GM04503 (cell line): ENCODE data around the gene DISC1.
A peak's percentile ranks its signal among the peaks of the same experiment; 100 is the strongest.
"Not testable (repeated sequence)": the region's sequence is repeated elsewhere in the genome, so short reads cannot be mapped to it uniquely, and the experiment has no call there.

Experiments used
- DNase-seq: peaks from one replicate; pipeline ENCODE4 v3.0.0-alpha.2; 2012; ENCODE audit warnings: low read depth

DISC1 gene

DNA sequence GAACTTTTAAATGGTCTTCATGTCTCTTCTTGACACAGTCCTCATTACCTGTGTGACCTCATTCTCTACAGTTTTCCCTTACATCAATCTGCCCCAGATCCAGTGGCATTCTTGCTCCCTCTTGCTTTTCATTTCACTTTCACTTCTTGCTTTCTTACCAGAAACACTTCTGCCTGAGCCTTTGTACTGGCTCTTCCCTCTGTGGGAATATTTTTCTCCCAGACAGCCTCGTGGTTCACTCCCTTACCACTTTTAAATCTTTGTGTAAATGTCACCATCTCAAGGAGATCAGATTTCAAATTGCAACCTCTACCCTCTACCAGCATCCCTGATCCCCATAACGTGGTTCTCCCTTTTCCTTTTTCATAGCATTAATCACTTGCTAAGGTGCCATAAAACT is 73.2 kb downstream of the DISC1 start:
- DNase-seq: no peak

DNA sequence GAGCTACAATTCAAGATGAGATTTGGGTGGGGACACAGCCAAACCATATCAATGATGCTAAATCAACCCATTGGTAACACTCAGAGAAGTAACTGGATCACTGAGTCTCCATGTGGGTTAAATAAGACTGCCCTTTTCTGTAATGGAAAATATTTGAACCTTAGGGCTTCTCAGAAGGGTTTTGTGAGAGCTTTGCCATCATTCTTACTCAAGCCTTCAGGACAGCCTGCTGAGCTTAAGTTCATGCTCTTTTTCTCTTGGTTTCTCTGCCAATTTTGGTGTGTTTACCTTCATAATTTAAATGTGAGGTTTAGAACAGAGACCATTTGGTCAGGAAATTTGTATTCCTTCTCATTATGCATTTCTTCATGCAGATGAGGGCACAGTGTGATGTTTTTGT is 74.7 kb downstream of the DISC1 start:
- DNase-seq: no peak

DNA sequence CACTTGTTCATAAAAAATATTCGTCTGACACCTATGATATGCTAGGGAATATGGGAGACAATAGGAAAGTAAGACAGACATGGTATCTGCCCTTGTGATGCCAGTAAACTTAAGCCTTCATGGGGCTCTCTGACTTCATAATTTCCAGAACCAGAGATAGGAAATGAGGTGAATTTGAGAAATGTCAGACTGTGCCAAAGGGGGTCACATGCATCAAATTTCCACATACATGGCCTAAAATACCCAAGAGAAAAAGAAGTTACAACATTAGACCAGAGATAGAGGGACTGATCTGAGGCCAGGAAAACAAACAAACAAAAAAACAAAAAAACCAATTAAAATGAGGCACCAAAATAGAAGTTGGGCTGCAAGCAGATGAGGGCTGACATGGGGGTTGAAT is 75.7 kb downstream of the DISC1 start:
- DNase-seq: no peak

DNA sequence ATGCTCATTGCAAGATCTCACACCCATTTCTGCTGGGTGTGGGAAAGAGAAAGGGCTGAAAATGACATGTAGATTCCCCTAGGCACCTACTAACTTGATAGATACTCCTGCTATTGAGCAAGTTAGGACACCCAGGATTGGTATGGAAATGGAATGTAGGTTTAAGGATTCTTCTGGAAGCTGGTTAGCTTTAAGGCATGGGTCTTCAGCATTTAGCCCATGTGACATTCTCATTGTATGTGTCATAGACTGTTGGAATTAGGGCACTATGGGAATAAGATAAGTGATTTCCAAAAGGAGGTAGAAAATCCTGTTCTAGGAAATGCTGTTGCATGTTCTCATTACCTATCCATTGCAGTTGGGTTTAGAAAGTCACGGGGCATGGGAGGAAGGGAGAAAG is 76.2 kb downstream of the DISC1 start:
- DNase-seq: peak; percentile 63

DNA sequence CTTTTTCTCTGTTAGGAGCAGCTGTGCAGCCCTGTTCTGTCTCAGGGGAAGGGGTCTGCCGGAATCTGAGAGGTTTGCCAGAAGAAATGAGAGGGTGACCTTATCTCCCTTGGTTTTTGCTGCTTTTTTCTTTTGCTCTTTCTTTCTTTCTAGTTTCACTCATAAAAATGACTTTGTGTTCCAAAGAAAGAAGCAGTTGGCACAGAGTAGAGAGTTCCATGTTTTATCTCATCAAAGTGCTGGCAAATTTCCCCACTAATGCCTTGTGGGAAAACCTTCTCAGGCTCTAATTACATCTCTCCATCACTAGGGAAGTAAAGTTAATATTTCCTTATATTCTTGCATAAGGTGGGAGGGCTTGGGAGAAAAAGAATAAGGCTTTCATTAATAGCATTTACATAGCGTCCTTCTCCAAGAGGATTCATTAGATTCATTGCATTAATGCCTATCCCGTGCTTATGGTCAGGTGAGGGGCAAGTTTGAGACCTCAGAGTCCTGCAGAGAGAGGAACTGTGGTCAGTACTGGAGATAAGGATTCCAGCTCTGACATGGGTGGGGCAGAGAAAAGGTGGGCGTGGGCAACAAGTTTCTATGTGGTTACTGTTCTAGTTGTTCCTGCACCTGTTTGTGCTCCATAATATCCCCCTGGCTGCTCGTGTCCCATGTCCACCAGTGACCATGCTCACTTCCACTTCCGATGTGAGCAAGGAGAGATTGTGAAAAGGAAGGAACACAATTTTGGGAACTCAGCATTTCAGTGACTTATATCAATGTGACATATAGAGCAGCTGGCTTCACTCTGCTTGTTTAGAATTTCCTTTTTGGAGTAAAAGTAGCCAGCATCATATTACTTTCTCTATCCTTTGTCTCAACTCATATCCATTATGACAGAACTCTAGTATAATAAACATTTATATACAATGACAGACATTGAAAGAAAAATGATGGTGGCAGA is 79.5 kb downstream of the DISC1 start:
- no peak for DNase-seq

DNA sequence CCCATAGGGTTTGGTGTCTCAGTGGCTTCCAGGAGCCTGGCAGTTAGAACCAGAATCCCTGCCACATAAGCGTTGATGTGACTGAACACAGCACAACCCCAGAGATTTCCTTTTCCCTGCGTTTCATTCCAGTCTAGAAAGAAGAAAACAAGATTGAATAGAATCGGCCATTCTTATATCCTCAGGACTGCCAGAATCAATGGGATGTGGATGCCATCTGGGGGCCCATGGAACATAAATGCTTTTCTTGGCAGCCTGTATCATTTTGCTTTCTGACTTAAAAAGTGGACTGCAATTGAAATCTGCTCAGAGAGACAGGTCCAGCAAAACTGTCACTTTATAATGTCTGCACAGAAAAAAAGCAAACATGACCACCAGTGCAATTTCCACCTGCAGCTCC is 80.3 kb downstream of the DISC1 start:
- no peak for DNase-seq

DNA sequence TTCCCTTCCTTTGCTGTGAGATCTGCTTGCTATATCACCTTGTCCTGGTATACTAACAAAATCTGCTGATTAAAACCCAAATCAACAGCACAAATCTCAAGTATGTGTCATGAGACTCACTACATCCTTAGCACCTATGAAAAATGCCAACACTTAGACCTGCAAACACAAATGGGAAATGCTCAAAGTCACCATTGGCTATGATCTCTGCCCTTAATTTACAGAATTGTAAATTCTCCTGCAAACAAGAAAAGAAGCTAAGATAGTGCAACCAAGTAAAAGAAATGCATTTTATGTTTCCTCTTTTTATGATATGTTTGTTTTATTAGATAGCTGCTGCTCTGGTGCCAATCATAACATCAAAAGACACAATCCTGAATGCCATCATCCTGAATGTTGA is 80.8 kb downstream of the DISC1 start:
- DNase-seq: no peak

DNA sequence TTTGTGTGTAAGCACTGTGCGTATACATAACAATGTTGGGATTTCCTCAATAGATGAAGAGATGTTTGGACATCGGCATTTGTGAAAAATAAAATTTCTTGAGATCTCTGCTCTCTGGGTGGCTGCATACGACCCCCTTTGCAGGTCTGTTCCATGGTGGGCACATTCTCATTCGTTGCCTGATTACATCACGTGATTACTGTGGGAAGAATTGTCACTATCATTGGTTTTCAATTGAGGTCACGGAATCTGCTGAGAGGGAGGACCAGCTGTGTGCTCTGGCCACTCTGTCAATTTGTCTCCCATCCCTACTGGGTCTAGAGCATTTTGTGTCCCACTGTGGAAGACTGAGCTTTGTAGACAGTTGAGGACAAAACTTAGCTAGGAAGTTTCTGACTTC is 81.8 kb downstream of the DISC1 start:
- DNase-seq: no peak

DNA sequence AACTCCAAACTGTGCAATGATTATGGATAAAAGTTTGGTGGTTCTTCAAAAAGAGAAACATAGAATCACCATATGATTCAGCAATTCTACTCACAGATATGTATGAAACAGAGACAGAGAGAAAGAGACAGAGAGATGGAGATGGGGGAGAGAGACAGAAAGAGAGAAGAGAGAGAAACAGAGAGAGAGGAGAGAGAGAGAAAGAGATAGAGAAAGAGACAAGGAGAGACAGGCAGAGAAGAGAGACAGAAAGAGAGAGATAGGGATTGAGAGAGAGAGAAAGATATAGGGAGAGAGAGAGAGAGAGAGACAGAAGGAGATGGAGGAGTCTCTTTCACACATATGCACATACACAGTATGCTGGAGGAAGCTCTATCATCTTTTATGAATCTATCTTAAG is 87.8 kb downstream of the DISC1 start:
- DNase-seq: no peak

DNA sequence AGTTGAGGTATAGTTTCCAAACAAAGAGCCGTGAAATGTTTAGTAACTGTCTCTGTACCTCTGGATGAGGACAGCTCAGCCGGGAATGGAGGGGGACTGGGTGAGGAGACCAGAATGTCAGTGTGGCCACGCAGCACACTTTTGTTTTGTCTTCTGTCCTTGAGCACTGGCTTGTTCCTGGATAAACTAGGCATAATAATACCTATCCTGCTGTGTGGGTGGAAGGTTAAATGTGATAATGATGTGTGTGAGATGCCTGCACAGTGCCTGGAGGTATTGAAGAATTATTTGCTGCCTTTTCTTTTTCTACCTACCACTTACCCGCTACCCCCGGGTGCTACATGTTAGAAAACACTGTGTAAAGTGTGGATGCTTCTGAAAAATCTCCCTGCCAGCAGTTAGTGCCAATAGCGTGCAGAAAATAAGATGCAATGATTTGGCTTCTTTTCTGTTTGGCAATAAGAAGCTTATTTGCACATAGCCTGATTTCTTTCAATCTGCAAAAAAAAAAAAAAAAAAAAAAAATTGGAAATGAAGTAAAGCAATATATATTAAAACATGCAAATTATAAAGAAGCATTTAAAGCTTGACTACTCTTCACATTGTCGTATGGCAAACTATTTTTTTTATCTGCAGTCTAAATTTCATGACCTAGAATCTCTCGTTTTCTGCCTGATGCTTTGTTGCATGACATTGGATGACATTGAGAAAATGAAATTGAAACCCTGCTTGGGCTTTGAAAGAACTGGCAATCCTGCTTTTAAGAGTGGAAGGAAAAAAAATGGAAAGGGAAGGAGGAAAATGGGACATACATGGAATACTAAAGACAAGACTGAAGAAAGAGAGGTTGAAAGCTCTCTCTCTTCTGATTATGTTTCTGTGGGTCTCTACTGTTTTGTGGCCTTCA is 89.5 kb downstream of the DISC1 start:
- no peak for DNase-seq

DNA sequence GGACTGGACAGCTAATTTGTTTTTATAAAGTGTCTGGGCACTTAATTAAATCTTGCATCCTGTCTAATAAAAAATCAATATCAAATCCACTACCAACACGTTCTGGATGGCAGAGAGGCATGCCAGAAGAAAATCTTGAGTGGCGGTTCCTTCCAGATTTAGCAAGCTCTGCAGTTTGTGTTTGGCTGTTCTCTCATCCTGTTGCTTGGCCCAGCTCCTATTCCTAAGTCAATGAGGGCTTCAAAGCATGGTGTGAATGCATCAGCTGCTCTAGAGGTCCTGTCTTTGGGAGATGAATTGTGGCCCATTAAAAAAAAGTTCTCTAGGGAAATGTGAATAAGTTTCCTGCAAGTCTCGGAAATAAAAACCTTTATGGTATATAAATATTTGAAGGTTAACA is 90.3 kb downstream of the DISC1 start:
- DNase-seq: no peak

DNA sequence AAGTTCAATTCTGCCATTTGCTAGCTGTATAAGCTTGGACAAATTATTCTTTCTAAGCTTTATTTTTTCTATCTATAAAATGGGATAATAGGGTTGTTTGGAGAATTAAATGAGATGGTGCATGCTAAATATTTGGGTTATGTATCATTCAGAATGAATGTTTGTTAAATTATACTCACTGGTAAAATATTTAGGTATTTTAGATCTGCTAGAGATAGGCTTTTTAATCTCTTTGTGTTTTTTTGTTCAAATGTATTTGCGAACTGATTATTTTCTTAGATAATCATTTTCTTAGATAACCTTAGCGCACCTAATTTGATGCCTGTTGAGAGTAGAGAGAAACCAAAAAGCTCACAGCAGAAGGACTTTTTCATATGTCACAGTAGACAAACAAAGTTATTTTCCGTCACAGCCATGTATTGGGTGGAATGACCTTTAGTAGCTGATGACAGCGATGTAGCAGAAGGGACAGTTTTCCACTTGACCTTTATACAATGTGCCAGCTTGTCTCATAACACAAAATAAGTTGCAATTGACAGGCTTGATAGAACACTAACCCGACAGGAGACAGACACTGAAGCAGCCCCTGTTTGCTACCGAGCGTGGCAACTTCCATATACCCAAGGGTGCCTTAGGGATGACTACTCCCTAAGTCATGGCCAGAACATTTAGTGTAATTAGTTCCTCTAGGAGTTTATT is 93.0 kb downstream of the DISC1 start:
- DNase-seq: no peak

DNA sequence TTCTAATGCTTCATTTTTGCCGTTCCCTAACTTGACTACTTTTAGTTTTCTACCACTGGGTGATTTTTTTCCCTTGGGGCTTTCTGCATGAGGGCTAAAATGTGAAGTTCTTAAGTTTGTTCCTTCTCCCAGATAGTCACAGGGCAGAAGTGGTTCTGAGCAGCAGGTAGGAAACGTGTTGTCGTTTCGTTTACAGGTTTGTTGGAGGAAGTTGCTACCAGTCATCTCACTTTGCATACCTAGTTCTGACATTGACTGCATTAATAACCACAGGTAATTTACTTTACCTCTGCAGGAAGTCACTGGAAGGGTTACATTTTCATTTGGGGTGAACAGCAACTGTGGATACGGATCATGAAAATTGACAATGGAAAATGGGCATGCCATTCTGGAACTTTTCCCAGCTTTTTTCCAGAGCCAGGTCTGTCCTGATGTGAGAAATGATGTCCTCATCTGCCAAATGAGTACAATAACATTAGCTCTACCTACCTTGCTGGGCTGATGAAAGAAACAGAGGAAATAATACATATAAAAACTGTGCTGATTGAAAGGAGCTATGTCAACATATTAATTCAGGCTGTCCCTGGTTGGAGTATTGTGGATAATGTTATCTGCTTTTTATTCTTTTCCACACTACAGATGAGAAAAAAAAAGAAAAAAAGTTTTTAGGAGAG is 94.2 kb downstream of the DISC1 start:
- DNase-seq: no peak

DNA sequence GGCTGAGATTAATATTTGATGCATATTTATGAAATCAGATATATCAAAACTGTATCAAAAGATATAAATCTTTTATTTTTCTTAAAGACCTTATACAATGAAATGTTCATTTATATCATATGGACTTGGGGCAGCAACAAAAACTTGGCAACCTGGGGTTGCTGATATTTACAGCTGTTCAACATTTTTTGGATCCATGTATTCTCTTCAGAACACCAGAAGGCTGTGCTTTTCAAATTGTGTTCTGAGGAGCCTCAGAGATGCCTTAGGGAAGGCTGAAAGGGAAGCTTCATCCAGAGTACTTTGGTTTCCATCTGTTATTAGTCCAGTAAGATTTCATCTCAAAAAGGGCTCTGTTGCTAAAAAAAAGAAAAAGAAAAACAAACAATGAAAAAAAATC is 94.8 kb downstream of the DISC1 start:
- no peak for DNase-seq

DNA sequence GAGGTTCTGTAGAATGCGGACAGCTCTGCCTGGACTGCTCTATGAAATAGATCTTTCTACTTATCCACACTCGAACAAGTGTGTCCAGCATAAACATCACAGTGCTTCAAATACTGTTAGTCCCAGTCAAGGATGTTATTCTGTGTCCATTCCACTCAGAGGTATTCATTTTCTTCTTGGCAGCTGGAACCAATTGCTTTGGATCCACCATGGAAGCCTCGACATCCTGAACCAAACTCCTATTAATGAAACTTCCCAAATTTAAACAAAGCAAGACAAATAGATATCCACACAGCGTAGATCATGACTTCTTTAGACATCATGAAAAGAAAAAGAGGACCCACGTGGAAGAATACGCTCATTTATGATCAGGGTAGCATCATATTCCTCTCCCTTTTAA is 95.8 kb downstream of the DISC1 start:
- no peak for DNase-seq

DNA sequence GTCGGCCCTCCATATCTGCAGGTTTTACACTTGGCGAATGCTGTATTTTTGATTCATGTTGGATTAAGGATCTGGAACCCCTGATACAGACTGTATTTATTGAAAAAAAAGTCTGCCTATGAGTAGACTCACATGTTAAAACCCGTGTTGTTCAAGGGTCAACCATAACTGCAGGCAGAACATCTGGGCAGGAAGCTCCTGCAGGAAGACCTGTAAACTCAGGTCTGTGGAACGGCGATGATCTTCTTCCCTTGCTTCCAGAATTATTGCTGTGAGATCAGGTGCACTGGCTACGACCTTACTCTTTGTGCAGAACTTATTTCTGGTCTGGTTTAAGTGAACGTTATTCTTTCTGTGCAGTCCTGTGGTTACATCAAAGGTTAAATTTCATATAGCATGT is 96.6 kb downstream of the DISC1 start:
- DNase-seq: no peak

DNA sequence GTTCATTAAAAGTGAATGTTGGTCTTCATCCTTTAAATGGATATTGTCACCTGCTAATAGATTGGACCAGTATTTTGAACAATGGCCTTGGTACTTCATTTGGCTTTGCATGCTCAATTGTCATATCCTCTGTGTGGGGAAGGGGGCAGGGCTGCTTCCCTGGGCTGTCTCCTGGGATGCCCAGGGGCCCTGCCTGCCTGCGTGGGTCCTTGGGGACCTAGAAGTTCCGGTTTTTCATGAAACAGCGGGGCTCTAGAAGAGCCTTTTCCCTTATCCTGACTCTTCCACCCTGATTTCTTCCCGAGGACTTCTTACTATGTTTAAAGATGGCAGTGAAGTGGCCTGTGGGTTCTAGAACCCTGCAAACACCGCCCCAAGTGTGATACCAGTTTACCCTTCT is 97.5 kb downstream of the DISC1 start:
- DNase-seq: no peak

DNA sequence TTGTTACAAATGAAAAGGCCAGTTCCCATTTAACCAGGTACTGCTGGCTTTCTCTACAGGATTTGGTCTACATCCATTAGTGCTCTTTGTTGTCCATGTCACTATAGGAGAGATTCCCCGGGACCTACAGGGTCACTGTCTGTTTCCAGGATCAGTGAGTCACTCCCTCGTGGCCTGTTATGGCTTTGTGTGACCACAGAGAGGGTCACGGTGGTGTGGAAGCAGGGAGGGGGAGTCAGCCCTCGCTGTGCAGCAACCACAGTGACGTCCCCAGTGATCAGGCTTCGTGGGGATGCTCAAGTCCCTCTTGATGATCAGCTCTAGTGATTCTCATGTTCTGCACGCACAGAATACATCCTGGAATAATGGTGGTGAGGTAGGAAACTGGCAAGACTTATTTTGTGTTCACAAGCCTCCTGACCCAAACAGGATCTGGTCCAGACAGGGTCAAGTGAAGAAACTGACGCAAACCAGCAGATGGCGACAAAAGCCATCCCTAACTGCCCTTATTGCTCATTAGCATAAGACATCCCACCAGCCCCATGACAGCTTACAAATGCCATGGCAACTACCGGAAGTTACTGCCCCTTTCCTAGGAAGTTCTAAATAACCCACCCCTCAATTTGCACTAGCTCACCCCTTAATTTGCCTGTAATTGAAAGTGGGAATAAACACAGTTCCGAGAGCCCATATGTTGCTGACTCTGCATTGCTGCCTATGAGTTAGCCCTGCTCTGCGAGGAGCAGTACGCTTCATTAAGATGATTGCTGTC is 98.5 kb downstream of the DISC1 start:
- DNase-seq: no peak

DNA sequence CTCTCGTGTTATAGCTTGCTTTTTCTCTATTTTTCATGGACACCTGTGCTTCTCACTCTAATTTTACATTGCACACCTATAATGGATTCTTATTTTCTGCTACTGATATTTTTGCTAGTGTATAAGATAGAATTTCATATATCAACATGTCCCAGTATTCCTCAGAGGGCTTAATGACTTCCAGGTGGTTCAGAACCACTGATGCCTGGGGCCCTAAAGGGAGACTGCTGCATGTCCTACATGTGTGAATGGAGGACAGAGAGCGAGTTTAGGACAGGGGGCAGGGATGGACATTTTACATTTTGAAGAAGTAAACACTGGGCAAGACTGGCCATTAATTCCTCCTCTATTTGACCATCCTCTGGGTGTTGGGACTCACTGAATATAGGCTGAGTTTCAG is 100.6 kb downstream of the DISC1 start:
- DNase-seq: no peak

DNA sequence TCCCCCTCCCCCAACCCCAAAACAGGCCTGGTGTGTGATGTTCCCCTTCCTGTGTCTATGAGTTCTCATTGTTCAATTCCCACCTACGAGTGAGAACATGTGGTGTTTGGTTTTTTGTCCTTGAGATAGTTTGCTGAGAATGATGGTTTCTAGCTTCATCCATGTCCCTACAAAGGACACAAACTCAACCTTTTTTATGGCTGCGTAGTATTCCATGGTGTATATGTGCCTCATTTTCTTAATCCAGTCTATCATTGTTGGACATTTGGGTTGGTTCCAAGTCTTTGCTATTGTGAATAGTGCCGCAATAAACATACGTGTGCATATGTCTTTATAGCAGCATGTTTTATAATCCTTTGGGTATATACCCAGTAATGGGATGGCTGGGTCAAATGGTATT is 102.4 kb downstream of the DISC1 start:
- not testable (repeated sequence) for DNase-seq

DNA sequence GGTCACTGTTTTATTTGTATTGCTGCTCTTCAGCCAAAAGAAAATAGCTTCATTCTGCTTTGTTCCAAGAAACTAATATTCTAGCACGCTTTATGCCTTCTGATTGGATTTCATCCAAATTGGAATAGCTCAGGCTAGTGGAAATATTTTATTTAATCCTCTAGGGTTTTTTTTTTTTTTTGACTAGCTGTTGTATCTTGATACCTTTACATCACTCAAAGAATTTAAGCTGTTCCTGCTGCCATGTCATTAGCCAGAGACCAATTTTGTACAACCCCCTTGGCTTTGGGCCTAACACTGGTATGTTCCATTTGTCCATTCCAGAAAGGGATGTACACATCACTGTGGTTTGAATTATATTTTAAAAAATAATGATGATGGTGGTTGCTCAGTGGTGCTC is 103.0 kb downstream of the DISC1 start:
- DNase-seq: peak; percentile 16
